WTC11 (cell line): ENCODE data around the gene RETREG1. TPM values are rescaled to one million over a fixed set of nuclear protein-coding genes. Genes with fewer than 3 reads are reported as not detected.

Experiments
- ATAC-seq: fragments of 200-7000 bp; cut with Tn5 transposase; 2 replicates; pipeline ENCODE4 v1.10.0; 2021; ENCODE audit warnings: mild to moderate bottlenecking, moderate library complexity
- CTCF ChIA-PET: fragments of 300-600 bp; sonication (Branson Sonifier 250); formaldehyde crosslinking; loops from one replicate; lab custom pipeline; 2021; ENCODE audit warnings: antibody characterized with exemption; lab: Charles Lee
- POLR2A ChIA-PET: fragments of 350-600 bp; sonication (Branson Sonifier 250); formaldehyde crosslinking; loops from one replicate; lab custom pipeline; 2021; ENCODE audit warnings: antibody characterized with exemption; lab: Charles Lee
- DNase-seq: peaks from one replicate; pipeline ENCODE4 v3.0.0; 2021; ENCODE audit warnings: low spot score
- H3K27ac Mint-ChIP-seq: 2 replicates; pipeline ENCODE4 v1.8.0; 2021; ENCODE audit warnings: mixed read lengths
- H3K27me3 Mint-ChIP-seq: 2 replicates; pipeline ENCODE4 v1.8.0; 2021; ENCODE audit warnings: low read depth, mild to moderate bottlenecking, moderate library complexity, mixed read lengths
- H3K36me3 Mint-ChIP-seq: 2 replicates; pipeline ENCODE4 v1.8.0; 2021; ENCODE audit warnings: mixed read lengths
- H3K4me1 Mint-ChIP-seq: 2 replicates; pipeline ENCODE4 v1.8.0; 2022; ENCODE audit warnings: mixed read lengths
- H3K4me3 Mint-ChIP-seq: 2 replicates; pipeline ENCODE4 v1.8.0; 2021; ENCODE audit warnings: mild to moderate bottlenecking, moderate library complexity, mixed read lengths
- H3K9me3 Mint-ChIP-seq: 2 replicates; pipeline ENCODE4 v1.8.0; 2021; ENCODE audit warnings: mixed read lengths
- EMX1 ChIP-seq: fragments of 250-450 bp; sonication (Bioruptor Pico); IDR thresholded peaks from 2 replicates; pipeline ENCODE4 v1.8.0; 2021; ENCODE audit warnings: mild to moderate bottlenecking
- ESRRA ChIP-seq: sonication (generic); formaldehyde crosslinking; IDR thresholded peaks from 2 replicates; pipeline ENCODE4 v1.8.1; 2022; ENCODE audit warnings: mild to moderate bottlenecking, missing genetic modification reagents, borderline replicate concordance
- NFE2L1 ChIP-seq: sonication (generic); formaldehyde crosslinking; IDR thresholded peaks from 2 replicates; pipeline ENCODE4 v1.8.1; 2023; ENCODE audit warnings: missing genetic modification reagents
- NFYB ChIP-seq: sonication (generic); formaldehyde crosslinking; conservative IDR thresholded peaks from 2 replicates; pipeline ENCODE4 v1.8.0; 2022; ENCODE audit warnings: low read depth, missing genetic modification reagents
- NR2C2 ChIP-seq: sonication (generic); formaldehyde crosslinking; IDR thresholded peaks from 2 replicates; pipeline ENCODE4 v1.8.0; 2022; ENCODE audit warnings: mild to moderate bottlenecking, missing genetic modification reagents
- OVOL2 ChIP-seq: fragments of 250-450 bp; sonication (Bioruptor Pico); IDR thresholded peaks from 2 replicates; pipeline ENCODE4 v1.9.0; 2021; ENCODE audit warnings: mild to moderate bottlenecking, borderline replicate concordance
- TP53 ChIP-seq: sonication (generic); formaldehyde crosslinking; IDR thresholded peaks from 2 replicates; pipeline ENCODE4 v1.8.1; 2023; ENCODE audit warnings: mild to moderate bottlenecking, missing genetic modification reagents
- ZNF416 ChIP-seq: fragments of 250-450 bp; sonication (Bioruptor Pico); IDR thresholded peaks from 2 replicates; pipeline ENCODE4 v1.9.0; 2021; ENCODE audit warnings: mild to moderate bottlenecking, inconsistent platforms
- total RNA-seq: library from RNA; stranded (reverse); gene quantifications from 3 replicates; pipeline ENCODE4 v1.2.3, GENCODE V29; 2021
- TF ChIP-seq, protein P1 (sequence below): sonication (generic); formaldehyde crosslinking; IDR thresholded peaks from 2 replicates; pipeline ENCODE4 v1.8.1; 2023; ENCODE audit warnings: mild to moderate bottlenecking, missing genetic modification reagents, moderate library complexity
- TF ChIP-seq, protein P2 (sequence below): fragments of 250-450 bp; sonication (Bioruptor Pico); IDR thresholded peaks from 2 replicates; pipeline ENCODE4 v2.1.2; 2022; ENCODE audit warnings: mild to moderate bottlenecking, moderate library complexity
- TF ChIP-seq, protein P3 (sequence below): sonication (generic); formaldehyde crosslinking; conservative IDR thresholded peaks from 2 replicates; pipeline ENCODE4 v1.8.1; 2023; ENCODE audit warnings: mild to moderate bottlenecking, low read depth, missing genetic modification reagents, moderate library complexity
- TF ChIP-seq, protein P4 (sequence below): sonication (generic); formaldehyde crosslinking; IDR thresholded peaks from 2 replicates; pipeline ENCODE4 v1.8.1; 2022; ENCODE audit warnings: low read depth, missing genetic modification reagents, borderline replicate concordance
- TF ChIP-seq, protein P5 (sequence below): sonication (generic); formaldehyde crosslinking; IDR thresholded peaks from 2 replicates; pipeline ENCODE4 v1.8.0; 2023; ENCODE audit warnings: mild to moderate bottlenecking, missing genetic modification reagents
- TF ChIP-seq, protein P6 (sequence below): sonication (generic); formaldehyde crosslinking; IDR thresholded peaks from 2 replicates; pipeline ENCODE4 v1.8.1; 2023; ENCODE audit warnings: mild to moderate bottlenecking, missing genetic modification reagents, borderline replicate concordance
- TF ChIP-seq, protein P7 (sequence below): sonication (generic); formaldehyde crosslinking; IDR thresholded peaks from 2 replicates; pipeline ENCODE4 v1.8.0; 2022; ENCODE audit warnings: mild to moderate bottlenecking, missing genetic modification reagents
- TF ChIP-seq, protein P8 (sequence below): fragments of 250-450 bp; sonication (Bioruptor Pico); IDR thresholded peaks from 2 replicates; pipeline ENCODE4 v1.9.0; 2021; ENCODE audit warnings: mild to moderate bottlenecking
- TF ChIP-seq, protein P9 (sequence below): sonication (generic); formaldehyde crosslinking; IDR thresholded peaks from 2 replicates; pipeline ENCODE4 v1.8.1; 2022; ENCODE audit warnings: low read depth, mild to moderate bottlenecking, moderate library complexity, missing genetic modification reagents, borderline replicate concordance
- TF ChIP-seq, protein P10 (sequence below): fragments of 250-450 bp; sonication (Bioruptor Pico); IDR thresholded peaks from 2 replicates; pipeline ENCODE4 v1.8.0; 2021; ENCODE audit warnings: mild to moderate bottlenecking

The RETREG1 gene
- total RNA-seq, 1 experiment from 2014 or later = 2.2 TPM

DNA sequence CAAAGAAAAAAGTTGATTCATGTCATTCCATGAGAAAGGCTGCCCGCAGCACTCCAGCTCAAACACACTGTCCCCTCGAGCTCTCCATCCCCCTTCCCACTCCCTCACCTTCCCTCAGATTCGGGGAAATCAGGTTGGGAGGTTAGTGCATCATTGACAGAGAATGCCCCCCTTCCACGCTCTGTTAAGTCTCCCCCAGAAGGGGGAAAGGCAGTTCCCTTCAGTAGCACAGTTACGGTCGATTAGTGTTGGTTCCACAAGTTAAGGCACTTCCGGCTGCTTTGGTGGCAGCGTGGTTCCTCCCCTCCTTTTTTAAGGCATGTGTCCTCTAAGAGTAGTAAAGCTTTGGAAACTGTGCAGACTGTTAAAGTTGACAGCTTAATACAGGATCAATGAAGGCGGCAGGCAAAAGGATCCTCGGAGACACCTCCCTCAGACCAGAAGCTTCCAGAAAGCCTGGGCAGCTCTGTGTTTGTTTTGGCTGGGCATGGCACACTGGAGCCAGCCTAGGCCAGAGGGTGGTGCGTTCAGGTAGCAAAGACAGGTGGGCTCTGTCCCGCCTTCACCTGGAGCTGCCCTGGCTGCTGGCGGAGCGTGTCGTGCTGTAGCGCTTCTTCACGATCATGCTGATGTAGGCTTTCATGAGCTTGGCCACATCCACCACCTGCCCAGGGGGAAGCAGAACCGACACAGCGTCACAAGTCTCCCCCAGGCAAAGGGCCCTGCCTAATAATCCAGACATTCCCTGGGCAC lies 49.5 kb upstream of the RETREG1 start (continued):
- TF ChIP-seq ZNF416 (CRISPR knock-in tag) (no peak), EMX1 (CRISPR knock-in tag) (no peak), NFE2L1 (CRISPR knock-in tag) (no peak), NFYB (no peak), OVOL2 (CRISPR knock-in tag) (no peak), TP53 (CRISPR knock-in tag) (no peak)
- TF ChIP-seq, protein P1, sequence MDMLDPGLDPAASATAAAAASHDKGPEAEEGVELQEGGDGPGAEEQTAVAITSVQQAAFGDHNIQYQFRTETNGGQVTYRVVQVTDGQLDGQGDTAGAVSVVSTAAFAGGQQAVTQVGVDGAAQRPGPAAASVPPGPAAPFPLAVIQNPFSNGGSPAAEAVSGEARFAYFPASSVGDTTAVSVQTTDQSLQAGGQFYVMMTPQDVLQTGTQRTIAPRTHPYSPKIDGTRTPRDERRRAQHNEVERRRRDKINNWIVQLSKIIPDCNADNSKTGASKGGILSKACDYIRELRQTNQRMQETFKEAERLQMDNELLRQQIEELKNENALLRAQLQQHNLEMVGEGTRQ = no peak
- TF ChIP-seq, protein P2, sequence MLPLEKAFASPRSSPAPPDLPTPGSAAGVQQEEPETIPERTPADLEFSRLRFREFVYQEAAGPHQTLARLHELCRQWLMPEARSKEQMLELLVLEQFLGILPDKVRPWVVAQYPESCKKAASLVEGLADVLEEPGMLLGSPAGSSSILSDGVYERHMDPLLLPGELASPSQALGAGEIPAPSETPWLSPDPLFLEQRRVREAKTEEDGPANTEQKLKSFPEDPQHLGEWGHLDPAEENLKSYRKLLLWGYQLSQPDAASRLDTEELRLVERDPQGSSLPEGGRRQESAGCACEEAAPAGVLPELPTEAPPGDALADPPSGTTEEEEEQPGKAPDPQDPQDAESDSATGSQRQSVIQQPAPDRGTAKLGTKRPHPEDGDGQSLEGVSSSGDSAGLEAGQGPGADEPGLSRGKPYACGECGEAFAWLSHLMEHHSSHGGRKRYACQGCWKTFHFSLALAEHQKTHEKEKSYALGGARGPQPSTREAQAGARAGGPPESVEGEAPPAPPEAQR (CRISPR knock-in tag) = no peak
- TF ChIP-seq, protein P3, sequence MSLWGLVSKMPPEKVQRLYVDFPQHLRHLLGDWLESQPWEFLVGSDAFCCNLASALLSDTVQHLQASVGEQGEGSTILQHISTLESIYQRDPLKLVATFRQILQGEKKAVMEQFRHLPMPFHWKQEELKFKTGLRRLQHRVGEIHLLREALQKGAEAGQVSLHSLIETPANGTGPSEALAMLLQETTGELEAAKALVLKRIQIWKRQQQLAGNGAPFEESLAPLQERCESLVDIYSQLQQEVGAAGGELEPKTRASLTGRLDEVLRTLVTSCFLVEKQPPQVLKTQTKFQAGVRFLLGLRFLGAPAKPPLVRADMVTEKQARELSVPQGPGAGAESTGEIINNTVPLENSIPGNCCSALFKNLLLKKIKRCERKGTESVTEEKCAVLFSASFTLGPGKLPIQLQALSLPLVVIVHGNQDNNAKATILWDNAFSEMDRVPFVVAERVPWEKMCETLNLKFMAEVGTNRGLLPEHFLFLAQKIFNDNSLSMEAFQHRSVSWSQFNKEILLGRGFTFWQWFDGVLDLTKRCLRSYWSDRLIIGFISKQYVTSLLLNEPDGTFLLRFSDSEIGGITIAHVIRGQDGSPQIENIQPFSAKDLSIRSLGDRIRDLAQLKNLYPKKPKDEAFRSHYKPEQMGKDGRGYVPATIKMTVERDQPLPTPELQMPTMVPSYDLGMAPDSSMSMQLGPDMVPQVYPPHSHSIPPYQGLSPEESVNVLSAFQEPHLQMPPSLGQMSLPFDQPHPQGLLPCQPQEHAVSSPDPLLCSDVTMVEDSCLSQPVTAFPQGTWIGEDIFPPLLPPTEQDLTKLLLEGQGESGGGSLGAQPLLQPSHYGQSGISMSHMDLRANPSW (CRISPR knock-in tag) = no peak
- TF ChIP-seq, protein P4, sequence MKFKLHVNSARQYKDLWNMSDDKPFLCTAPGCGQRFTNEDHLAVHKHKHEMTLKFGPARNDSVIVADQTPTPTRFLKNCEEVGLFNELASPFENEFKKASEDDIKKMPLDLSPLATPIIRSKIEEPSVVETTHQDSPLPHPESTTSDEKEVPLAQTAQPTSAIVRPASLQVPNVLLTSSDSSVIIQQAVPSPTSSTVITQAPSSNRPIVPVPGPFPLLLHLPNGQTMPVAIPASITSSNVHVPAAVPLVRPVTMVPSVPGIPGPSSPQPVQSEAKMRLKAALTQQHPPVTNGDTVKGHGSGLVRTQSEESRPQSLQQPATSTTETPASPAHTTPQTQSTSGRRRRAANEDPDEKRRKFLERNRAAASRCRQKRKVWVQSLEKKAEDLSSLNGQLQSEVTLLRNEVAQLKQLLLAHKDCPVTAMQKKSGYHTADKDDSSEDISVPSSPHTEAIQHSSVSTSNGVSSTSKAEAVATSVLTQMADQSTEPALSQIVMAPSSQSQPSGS = no peak
- TF ChIP-seq, protein P5, sequence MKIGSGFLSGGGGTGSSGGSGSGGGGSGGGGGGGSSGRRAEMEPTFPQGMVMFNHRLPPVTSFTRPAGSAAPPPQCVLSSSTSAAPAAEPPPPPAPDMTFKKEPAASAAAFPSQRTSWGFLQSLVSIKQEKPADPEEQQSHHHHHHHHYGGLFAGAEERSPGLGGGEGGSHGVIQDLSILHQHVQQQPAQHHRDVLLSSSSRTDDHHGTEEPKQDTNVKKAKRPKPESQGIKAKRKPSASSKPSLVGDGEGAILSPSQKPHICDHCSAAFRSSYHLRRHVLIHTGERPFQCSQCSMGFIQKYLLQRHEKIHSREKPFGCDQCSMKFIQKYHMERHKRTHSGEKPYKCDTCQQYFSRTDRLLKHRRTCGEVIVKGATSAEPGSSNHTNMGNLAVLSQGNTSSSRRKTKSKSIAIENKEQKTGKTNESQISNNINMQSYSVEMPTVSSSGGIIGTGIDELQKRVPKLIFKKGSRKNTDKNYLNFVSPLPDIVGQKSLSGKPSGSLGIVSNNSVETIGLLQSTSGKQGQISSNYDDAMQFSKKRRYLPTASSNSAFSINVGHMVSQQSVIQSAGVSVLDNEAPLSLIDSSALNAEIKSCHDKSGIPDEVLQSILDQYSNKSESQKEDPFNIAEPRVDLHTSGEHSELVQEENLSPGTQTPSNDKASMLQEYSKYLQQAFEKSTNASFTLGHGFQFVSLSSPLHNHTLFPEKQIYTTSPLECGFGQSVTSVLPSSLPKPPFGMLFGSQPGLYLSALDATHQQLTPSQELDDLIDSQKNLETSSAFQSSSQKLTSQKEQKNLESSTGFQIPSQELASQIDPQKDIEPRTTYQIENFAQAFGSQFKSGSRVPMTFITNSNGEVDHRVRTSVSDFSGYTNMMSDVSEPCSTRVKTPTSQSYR (CRISPR knock-in tag) = no peak

DNA sequence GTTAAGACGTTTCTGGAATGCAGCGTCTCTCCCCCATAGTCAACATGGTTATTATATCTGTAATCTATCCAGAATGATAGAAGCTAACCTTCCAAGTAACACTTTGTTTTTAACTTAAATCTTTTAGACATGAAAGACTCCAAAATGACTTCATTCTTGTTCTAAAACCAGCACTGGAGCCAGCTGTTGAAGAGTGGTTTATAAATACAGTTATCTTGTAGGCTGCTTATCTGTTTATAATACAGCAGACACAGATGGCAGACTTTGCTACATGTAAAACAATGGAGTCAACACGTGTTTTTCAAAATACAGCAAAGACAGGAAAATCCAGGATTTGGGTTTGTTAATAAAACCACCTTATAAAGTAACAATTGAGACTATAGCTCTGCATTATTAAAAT lies 48.8 kb upstream of the RETREG1 start:
- POLR2A ChIA-PET = interaction anchor here (0.6 to 0.9 kb wide), 2 partner anchors 72 to 413 kb away, joined by 3 read pairs; no protein-coding TSS in a partner anchor
- no peak for DNase-seq
- peaks cover 53% of the 10 kb centered on the region for H3K36me3 Mint-ChIP-seq
- no peak overlapping the region for H3K4me3 Mint-ChIP-seq
- CTCF ChIA-PET = interaction anchor here (1.8 kb wide), 1 partner anchor 115 kb away, joined by 6 read pairs; no protein-coding TSS in a partner anchor
- H3K9me3 Mint-ChIP-seq = no peaks in the 10 kb centered on the region
- no peak for ATAC-seq
- no peaks in the 10 kb centered on the region for H3K4me1 Mint-ChIP-seq
- H3K27ac Mint-ChIP-seq = no peak overlapping the region
- no peaks in the 10 kb centered on the region for H3K27me3 Mint-ChIP-seq
- TF ChIP-seq NR2C2 (CRISPR knock-in tag) (no peak), ESRRA (CRISPR knock-in tag) (no peak), NFE2L1 (CRISPR knock-in tag) (no peak), EMX1 (CRISPR knock-in tag) (no peak)
- TF ChIP-seq, protein P6, sequence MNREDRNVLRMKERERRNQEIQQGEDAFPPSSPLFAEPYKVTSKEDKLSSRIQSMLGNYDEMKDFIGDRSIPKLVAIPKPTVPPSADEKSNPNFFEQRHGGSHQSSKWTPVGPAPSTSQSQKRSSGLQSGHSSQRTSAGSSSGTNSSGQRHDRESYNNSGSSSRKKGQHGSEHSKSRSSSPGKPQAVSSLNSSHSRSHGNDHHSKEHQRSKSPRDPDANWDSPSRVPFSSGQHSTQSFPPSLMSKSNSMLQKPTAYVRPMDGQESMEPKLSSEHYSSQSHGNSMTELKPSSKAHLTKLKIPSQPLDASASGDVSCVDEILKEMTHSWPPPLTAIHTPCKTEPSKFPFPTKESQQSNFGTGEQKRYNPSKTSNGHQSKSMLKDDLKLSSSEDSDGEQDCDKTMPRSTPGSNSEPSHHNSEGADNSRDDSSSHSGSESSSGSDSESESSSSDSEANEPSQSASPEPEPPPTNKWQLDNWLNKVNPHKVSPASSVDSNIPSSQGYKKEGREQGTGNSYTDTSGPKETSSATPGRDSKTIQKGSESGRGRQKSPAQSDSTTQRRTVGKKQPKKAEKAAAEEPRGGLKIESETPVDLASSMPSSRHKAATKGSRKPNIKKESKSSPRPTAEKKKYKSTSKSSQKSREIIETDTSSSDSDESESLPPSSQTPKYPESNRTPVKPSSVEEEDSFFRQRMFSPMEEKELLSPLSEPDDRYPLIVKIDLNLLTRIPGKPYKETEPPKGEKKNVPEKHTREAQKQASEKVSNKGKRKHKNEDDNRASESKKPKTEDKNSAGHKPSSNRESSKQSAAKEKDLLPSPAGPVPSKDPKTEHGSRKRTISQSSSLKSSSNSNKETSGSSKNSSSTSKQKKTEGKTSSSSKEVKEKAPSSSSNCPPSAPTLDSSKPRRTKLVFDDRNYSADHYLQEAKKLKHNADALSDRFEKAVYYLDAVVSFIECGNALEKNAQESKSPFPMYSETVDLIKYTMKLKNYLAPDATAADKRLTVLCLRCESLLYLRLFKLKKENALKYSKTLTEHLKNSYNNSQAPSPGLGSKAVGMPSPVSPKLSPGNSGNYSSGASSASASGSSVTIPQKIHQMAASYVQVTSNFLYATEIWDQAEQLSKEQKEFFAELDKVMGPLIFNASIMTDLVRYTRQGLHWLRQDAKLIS = no peak
- TF ChIP-seq, protein P7, sequence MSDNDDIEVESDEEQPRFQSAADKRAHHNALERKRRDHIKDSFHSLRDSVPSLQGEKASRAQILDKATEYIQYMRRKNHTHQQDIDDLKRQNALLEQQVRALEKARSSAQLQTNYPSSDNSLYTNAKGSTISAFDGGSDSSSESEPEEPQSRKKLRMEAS = no peak
- TF ChIP-seq, protein P8, sequence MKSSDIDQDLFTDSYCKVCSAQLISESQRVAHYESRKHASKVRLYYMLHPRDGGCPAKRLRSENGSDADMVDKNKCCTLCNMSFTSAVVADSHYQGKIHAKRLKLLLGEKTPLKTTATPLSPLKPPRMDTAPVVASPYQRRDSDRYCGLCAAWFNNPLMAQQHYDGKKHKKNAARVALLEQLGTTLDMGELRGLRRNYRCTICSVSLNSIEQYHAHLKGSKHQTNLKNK = no peak
- TF ChIP-seq, protein P9, sequence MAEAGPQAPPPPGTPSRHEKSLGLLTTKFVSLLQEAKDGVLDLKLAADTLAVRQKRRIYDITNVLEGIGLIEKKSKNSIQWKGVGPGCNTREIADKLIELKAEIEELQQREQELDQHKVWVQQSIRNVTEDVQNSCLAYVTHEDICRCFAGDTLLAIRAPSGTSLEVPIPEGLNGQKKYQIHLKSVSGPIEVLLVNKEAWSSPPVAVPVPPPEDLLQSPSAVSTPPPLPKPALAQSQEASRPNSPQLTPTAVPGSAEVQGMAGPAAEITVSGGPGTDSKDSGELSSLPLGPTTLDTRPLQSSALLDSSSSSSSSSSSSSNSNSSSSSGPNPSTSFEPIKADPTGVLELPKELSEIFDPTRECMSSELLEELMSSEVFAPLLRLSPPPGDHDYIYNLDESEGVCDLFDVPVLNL = no peak
- TF ChIP-seq, protein P10, sequence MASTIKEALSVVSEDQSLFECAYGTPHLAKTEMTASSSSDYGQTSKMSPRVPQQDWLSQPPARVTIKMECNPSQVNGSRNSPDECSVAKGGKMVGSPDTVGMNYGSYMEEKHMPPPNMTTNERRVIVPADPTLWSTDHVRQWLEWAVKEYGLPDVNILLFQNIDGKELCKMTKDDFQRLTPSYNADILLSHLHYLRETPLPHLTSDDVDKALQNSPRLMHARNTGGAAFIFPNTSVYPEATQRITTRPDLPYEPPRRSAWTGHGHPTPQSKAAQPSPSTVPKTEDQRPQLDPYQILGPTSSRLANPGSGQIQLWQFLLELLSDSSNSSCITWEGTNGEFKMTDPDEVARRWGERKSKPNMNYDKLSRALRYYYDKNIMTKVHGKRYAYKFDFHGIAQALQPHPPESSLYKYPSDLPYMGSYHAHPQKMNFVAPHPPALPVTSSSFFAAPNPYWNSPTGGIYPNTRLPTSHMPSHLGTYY (CRISPR knock-in tag) = no peak
